B cell (primary cell): ENCODE measurements around the gene PIF1. TPM values are rescaled to one million over a fixed set of nuclear protein-coding genes. Genes with fewer than 3 reads are reported as not detected.

ENCODE experiments used
- ATAC-seq: fragments of 200-7000 bp; cut with Tn5 transposase; one replicate; pipeline ENCODE4 v1.10.0; 2021; ENCODE audit warnings: low read depth, mild to moderate bottlenecking, moderate number of reproducible peaks, moderate library complexity
- CTCF ChIA-PET: fragments of 350-600 bp; sonication (Branson Sonifier 250); formaldehyde crosslinking; loops from one replicate; lab custom pipeline; 2021; ENCODE audit warnings: antibody characterized with exemption, inconsistent platforms; lab: Charles Lee
- POLR2A ChIA-PET: fragments of 350-600 bp; sonication (Branson Sonifier 250); formaldehyde crosslinking; loops from one replicate; lab custom pipeline; 2021; ENCODE audit warnings: antibody characterized with exemption; lab: Charles Lee
- DNase-seq: peaks from one replicate; pipeline ENCODE4 v3.0.0; 2013
- H2AFZ ChIP-seq: 2 replicates; pipeline ENCODE4 v1.6.1; 2012; ENCODE audit warnings: mild to moderate bottlenecking, low read depth, low read length; ENCODE audit not compliant: insufficient read depth, poor library complexity, severe bottlenecking
- H3K27ac ChIP-seq, 2 donors: 1 replicate in 1 of 2; 2 replicates in 1 of 2; pipeline ENCODE4 v1.5.1; 2012 to 2013; ENCODE audit warnings: low read length in 2 of 2, mild to moderate bottlenecking in 2 of 2, moderate library complexity in 1 of 2
- H3K27me3 ChIP-seq, 4 experiments: fragments of 200-600 bp in 1 of 4; sonication (generic) in 1 of 4; replicated peaks in 1 of 4; 1 replicate in 2 of 4; 2 replicates in 2 of 4; pipeline versions ENCODE4 v1.6.1 to v1.7.0; 2013 to 2016; ENCODE audit warnings: low read length in 3 of 4, mild to moderate bottlenecking in 2 of 4, mixed read lengths in 1 of 4, moderate library complexity in 1 of 4; ENCODE audit not compliant: insufficient read depth in 4 of 4, control insufficient read depth in 3 of 4; ENCODE audit errors: control extremely low read depth in 1 of 4
- H3K36me3 ChIP-seq, 2 experiments: replicated peaks in 1 of 2; 1 replicate in 1 of 2; 2 replicates in 1 of 2; pipeline versions ENCODE4 v1.6.1 to v1.7.1; 2013; ENCODE audit warnings: low read length in 1 of 2; ENCODE audit not compliant: insufficient read depth in 2 of 2, control insufficient read depth in 1 of 2; ENCODE audit errors: control extremely low read depth in 1 of 2, extremely low read depth in 1 of 2
- H3K4me1 ChIP-seq, 2 donors: fragments of 200-600 bp in 1 of 2; sonication (generic) in 1 of 2; 1 replicate in 1 of 2; 2 replicates in 1 of 2; pipeline versions ENCODE4 v1.5.1 to v1.6.1; 2013 to 2017; ENCODE audit warnings: low read length in 2 of 2; ENCODE audit not compliant: control insufficient read depth in 2 of 2, insufficient read depth in 2 of 2
- H3K4me2 ChIP-seq: replicated peaks from 2 replicates; pipeline ENCODE3; 2012; ENCODE audit warnings: mild to moderate bottlenecking, low read depth, low read length; ENCODE audit not compliant: poor library complexity, severe bottlenecking
- H3K4me3 ChIP-seq, 5 experiments: fragments of 200-600 bp in 1 of 5; sonication (generic) in 1 of 5; 1 replicate in 3 of 5; 2 replicates in 2 of 5; pipeline versions ENCODE4 v1.5.1 to v1.7.0; 2011 to 2016; ENCODE audit warnings: low read length in 4 of 5, mild to moderate bottlenecking in 4 of 5, low read depth in 2 of 5, control low read depth in 1 of 5, moderate library complexity in 1 of 5; ENCODE audit not compliant: insufficient read depth in 1 of 5; ENCODE audit errors: control extremely low read depth in 1 of 5, extremely low read depth in 1 of 5
- H3K79me2 ChIP-seq: fragments of 200-600 bp; sonication (generic); one replicate; pipeline ENCODE4 v1.6.0; 2016; ENCODE audit warnings: low read length; ENCODE audit not compliant: control insufficient read depth, insufficient read depth
- H3K9ac ChIP-seq: fragments of 200-600 bp; sonication (generic); 2 replicates; pipeline ENCODE4 v1.6.1; 2017; ENCODE audit warnings: mild to moderate bottlenecking, low read length, moderate library complexity
- H3K9me3 ChIP-seq, 3 donors: one replicate each; pipeline versions ENCODE4 v1.6.1 to v1.7.1; 2013; ENCODE audit warnings: low read length in 2 of 3; ENCODE audit not compliant: control insufficient read depth in 2 of 3, insufficient read depth in 1 of 3; ENCODE audit errors: control extremely low read depth in 1 of 3
- H4K20me1 ChIP-seq: 2 replicates; pipeline ENCODE4 v1.6.0; 2012; ENCODE audit warnings: mild to moderate bottlenecking, low read length; ENCODE audit not compliant: insufficient read depth, control insufficient read depth, poor library complexity, severe bottlenecking
- H3K27ac Mint-ChIP-seq: one replicate; pipeline ENCODE4 v1.8.0; 2021; ENCODE audit warnings: mixed read lengths
- H3K27me3 Mint-ChIP-seq: one replicate; pipeline ENCODE4 v1.8.0; 2021; ENCODE audit warnings: mixed read lengths
- H3K4me1 Mint-ChIP-seq: one replicate; pipeline ENCODE4 v1.8.0; 2021; ENCODE audit warnings: mixed read lengths
- H3K4me3 Mint-ChIP-seq: one replicate; pipeline ENCODE4 v1.8.0; 2021; ENCODE audit warnings: mixed read lengths
- H3K9me3 Mint-ChIP-seq: one replicate; pipeline ENCODE4 v1.8.0; 2022; ENCODE audit warnings: mixed read lengths; ENCODE audit not compliant: insufficient read depth
- CTCF ChIP-seq: fragments of 200-600 bp; IDR thresholded peaks from one replicate; pipeline ENCODE4 v1.8.0; 2022; ENCODE audit warnings: antibody characterized with exemption, mild to moderate bottlenecking
- EZH2 ChIP-seq: IDR thresholded peaks from 2 replicates; pipeline ENCODE4 v1.6.1; 2012; ENCODE audit warnings: borderline replicate concordance, low read depth, mild to moderate bottlenecking, moderate library complexity, low read length; ENCODE audit not compliant: insufficient read depth, poor library complexity, severe bottlenecking
- WGBS: methylation state at CpG from one replicate; pipeline ENCODE4 v1.1.5; 2013; ENCODE audit warnings: missing lambda C conversion rate; ENCODE audit not compliant: insufficient coverage; 5-methylcytosine and 5-hydroxymethylcytosine counted together
- intact Hi-C: fragments of 100-400 bp; cut with micrococcal nuclease; formaldehyde crosslinking; loops from one replicate; pipeline ENCODE4 v1.10.0; 2022
- polyA plus RNA-seq: library from polyadenylated mRNA; depleted of rRNA; stranded (reverse); fragments of >200 nt; gene quantifications from 2 replicates; pipeline ENCODE4 v1.2.3, GENCODE V29; 2012
- total RNA-seq, 2 donors: library from RNA; stranded (reverse); fragments of 120-200 nt in 1 of 2; gene quantifications; 1 replicate in 1 of 2; 2 replicates in 1 of 2; pipeline versions ENCODE4 v1.2.3 to v1.2.4, GENCODE V29; 2013 to 2022

Gene PIF1
- total and polyA plus RNA-seq, 2 donors (not counting 1 experiment from before 2014, with no cell fraction given), result 2.0 to 6.2 TPM

- Mint-ChIP-seq H3K4me3 (no peak overlapping the region), H3K9me3 (no peaks in the 10 kb centered on the region), H3K4me1 (peaks cover 9% of the 10 kb centered on the region), H3K27me3 (no peaks in the 10 kb centered on the region), H3K27ac (no peak overlapping the region)
- Histone ChIP-seq H3K79me2 (no peaks in the 10 kb centered on the region), H4K20me1 (no peaks in the 10 kb centered on the region), H3K27me3 (no peaks in the 10 kb centered on the region), H3K27ac (no peak overlapping the region), H3K9me3 (no peaks in the 10 kb centered on the region), H3K9ac (no peak overlapping the region), H3K4me1 (peaks cover 0 to 12% of the 10 kb centered on the region in 2 donors), H3K4me2 (no peak overlapping the region), H3K4me3 (no peak overlapping the region), H2AFZ (no peak overlapping the region), H3K36me3 (no peaks in the 10 kb centered on the region)
- intact Hi-C loops, result no loop called here
- POLR2A ChIA-PET, result no interaction called here
- DNase-seq (no peak), ATAC-seq (no peak)
- WGBS, result 98% methylated on average over 6 of the region's 13 CpGs
- CTCF ChIA-PET, result interaction anchor here (1.1 to 11.3 kb wide), 3 partner anchors 9 to 78 kb away, joined by 3 to 236 read pairs (median 8); no protein-coding TSS in a partner anchor
- no peak for TF ChIP-seq CTCF
- no peak for TF ChIP-seq EZH2
Measured at GRCh38 chr15:64807051-64807749, 18.2 kb downstream of the PIF1 start.

GRCh38 chr15:64806509-64806908 is 18.9 kb downstream of the PIF1 start:
- ATAC-seq (no peak), DNase-seq (no peak)
- H3K9me3 Mint-ChIP-seq, result no peaks in the 10 kb centered on the region
- TF ChIP-seq CTCF (no peak), EZH2 (no peak)
- H3K9ac ChIP-seq, result no peak overlapping the region
- no peak overlapping the region for H3K27ac Mint-ChIP-seq
- WGBS, result 85% methylated on average over 6 of the region's 6 CpGs
- H3K36me3 ChIP-seq, result no peaks in the 10 kb centered on the region
- intact Hi-C loops, result no loop called here
- ChIA-PET CTCF (interaction anchor here (1.1 to 11.3 kb wide), 3 partner anchors 9 to 77 kb away, joined by 3 to 236 read pairs (median 8); no protein-coding TSS in a partner anchor), POLR2A (no interaction called here)
- H4K20me1 ChIP-seq, result no peaks in the 10 kb centered on the region
- H3K27me3 Mint-ChIP-seq, result no peaks in the 10 kb centered on the region
- H3K4me3 Mint-ChIP-seq, result no peak overlapping the region
- no peak overlapping the region for H2AFZ ChIP-seq
- H3K79me2 ChIP-seq, result no peaks in the 10 kb centered on the region
- no peaks in the 10 kb centered on the region for H3K27me3 ChIP-seq
- H3K4me1 ChIP-seq, result peaks cover 0 to 13% of the 10 kb centered on the region in 2 donors
- H3K4me3 ChIP-seq, result no peak overlapping the region
- peaks cover 8% of the 10 kb centered on the region for H3K4me1 Mint-ChIP-seq
- H3K4me2 ChIP-seq, result no peak overlapping the region
- H3K9me3 ChIP-seq, result no peaks in the 10 kb centered on the region
- no peak overlapping the region for H3K27ac ChIP-seq
